HG03442 (cell line): Measurements from ENCODE around the gene GPR37L1.
"Not testable (repeated sequence)": the region's sequence is repeated elsewhere in the genome, so short reads cannot be mapped to it uniquely, and the experiment has no call there.

ENCODE experiments used
- ATAC-seq: cut with Tn5 transposase; IDR thresholded peaks from one replicate; pipeline ENCODE4 v1.9.1; 2021; ENCODE audit warnings: mild to moderate bottlenecking, moderate library complexity; ENCODE audit not compliant: unreplicated experiment

The GPR37L1 gene

GRCh38 chr1:202107801-202108731 is 14.7 kb upstream of the GPR37L1 start:
- no peak for ATAC-seq

GRCh38 chr1:202110977-202111376 is 11.7 kb upstream of the GPR37L1 start:
- ATAC-seq: no peak

- not testable (repeated sequence) for ATAC-seq
Measured at GRCh38 chr1:202111589-202111988, 11.1 kb upstream of the GPR37L1 start.

- ATAC-seq: no peak
Measured at GRCh38 chr1:202112859-202113689, 9.6 kb upstream of the GPR37L1 start.

- ATAC-seq: no peak
Measured at GRCh38 chr1:202113690-202114300, 8.9 kb upstream of the GPR37L1 start.

GRCh38 chr1:202116287-202116686 is 6.4 kb upstream of the GPR37L1 start:
- ATAC-seq: no peak

GRCh38 chr1:202117898-202118371 is 4.8 kb upstream of the GPR37L1 start:
- ATAC-seq: no peak

- no peak for ATAC-seq
Measured at GRCh38 chr1:202121006-202121405, 1.7 kb upstream of the GPR37L1 start.

GRCh38 chr1:202123336-202123813 is 658 bp downstream of the GPR37L1 start:
- ATAC-seq: no peak

- no peak for ATAC-seq
Measured at GRCh38 chr1:202124142-202124541, 1.4 kb downstream of the GPR37L1 start.

- ATAC-seq: no peak
Measured at GRCh38 chr1:202125611-202126010, 2.9 kb downstream of the GPR37L1 start.

- no peak for ATAC-seq
Measured at GRCh38 chr1:202126426-202126825, 3.7 kb downstream of the GPR37L1 start.

GRCh38 chr1:202127061-202127460 is 4.3 kb downstream of the GPR37L1 start:
- no peak for ATAC-seq

- no peak for ATAC-seq
Measured at GRCh38 chr1:202127836-202128622, 5.3 kb downstream of the GPR37L1 start.

- ATAC-seq: no peak
Measured at GRCh38 chr1:202129453-202130296, 7.0 kb downstream of the GPR37L1 start.

- no peak for ATAC-seq
Measured at GRCh38 chr1:202130297-202130721, 7.6 kb downstream of the GPR37L1 start.

GRCh38 chr1:202130816-202131522 is 8.3 kb downstream of the GPR37L1 start:
- ATAC-seq: no peak

GRCh38 chr1:202131956-202132821 is 9.5 kb downstream of the GPR37L1 start:
- no peak for ATAC-seq
